ENCODE data around the gene ACAN. TPM values are rescaled to one million over a fixed set of nuclear protein-coding genes. Genes with fewer than 3 reads are reported as not detected.

ACAN gene
- total and polyA plus RNA-seq, 5 donors, result 0.14 to 0.86 (median 0.18) TPM

- Histone ChIP-seq H3K4me3 (ENCODE audit: low read length) (peak within 1 kb of the TSS; percentile 40), H3K27me3 (ENCODE audit: control insufficient read depth, insufficient read depth) (no peaks in the 10 kb centered on the region), H3K9me3 (ENCODE audit: control insufficient read depth, low read length) (no peaks in the 10 kb centered on the region), H3K4me1 (ENCODE audit: control insufficient read depth, insufficient read depth, low read length) (peaks cover 6% of the 10 kb centered on the region), H3K27ac (ENCODE audit: low read length) (no peak within 1 kb of the TSS)
- ATAC-seq (peak in 1 of 2 donors; percentile 24), DNase-seq (no peak)
- intact Hi-C loops (cut with DNase I), result no loop called here
- 2% methylated on average over 70 of the region's 70 CpGs for WGBS
Measured at GRCh38 chr15:88894819-88895767, 91.9 kb downstream of the ACAN start, which contains the start of gene HAPLN3. Gene HAPLN3 (minus strand): TSS chr15:88895544. CDS start chr15:88887298, 8,246 bp downstream.

GRCh38 chr15:88896333-88897033 lies 93.2 kb downstream of the ACAN start:
- ATAC-seq, result peak; percentile 7 to 26
- intact Hi-C loops (cut with DNase I), result no loop called here

DNA sequence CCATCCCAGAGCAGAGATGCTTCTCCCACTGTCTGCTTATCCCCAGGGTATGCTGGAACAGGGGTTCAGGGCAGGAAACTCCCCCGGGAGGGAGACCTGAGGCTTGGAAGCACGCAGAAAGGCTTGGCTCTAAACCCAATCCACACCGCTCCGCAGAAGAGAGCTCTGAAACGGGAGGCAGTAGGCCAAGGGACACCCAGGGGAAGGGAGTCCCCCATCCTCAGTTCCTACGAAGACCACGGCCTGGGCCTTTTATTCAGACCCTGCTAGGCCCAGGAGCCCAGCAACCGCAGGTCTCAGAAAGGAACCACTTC lies 93.9 kb downstream of the ACAN start:
- H3K4me3 ChIP-seq (ENCODE audit: low read length), result no peak overlapping the region
- no peak for ATAC-seq

More at GRCh38 chr15:88896333-88897033, 93.2 kb downstream of the ACAN start:
- WGBS, result 65% methylated on average over 8 of the region's 8 CpGs
- H3K27me3 ChIP-seq (ENCODE audit: control insufficient read depth, insufficient read depth), result no peaks in the 10 kb centered on the region
- peaks cover 6% of the 10 kb centered on the region for H3K4me1 ChIP-seq (ENCODE audit: control insufficient read depth, insufficient read depth, low read length)
- peak in 1 of 3 donors; percentile 68 for DNase-seq
- no peak overlapping the region for H3K4me3 ChIP-seq (ENCODE audit: low read length)
- no peaks in the 10 kb centered on the region for H3K9me3 ChIP-seq (ENCODE audit: control insufficient read depth, low read length)
- H3K27ac ChIP-seq (ENCODE audit: low read length), result no peak overlapping the region

DNA sequence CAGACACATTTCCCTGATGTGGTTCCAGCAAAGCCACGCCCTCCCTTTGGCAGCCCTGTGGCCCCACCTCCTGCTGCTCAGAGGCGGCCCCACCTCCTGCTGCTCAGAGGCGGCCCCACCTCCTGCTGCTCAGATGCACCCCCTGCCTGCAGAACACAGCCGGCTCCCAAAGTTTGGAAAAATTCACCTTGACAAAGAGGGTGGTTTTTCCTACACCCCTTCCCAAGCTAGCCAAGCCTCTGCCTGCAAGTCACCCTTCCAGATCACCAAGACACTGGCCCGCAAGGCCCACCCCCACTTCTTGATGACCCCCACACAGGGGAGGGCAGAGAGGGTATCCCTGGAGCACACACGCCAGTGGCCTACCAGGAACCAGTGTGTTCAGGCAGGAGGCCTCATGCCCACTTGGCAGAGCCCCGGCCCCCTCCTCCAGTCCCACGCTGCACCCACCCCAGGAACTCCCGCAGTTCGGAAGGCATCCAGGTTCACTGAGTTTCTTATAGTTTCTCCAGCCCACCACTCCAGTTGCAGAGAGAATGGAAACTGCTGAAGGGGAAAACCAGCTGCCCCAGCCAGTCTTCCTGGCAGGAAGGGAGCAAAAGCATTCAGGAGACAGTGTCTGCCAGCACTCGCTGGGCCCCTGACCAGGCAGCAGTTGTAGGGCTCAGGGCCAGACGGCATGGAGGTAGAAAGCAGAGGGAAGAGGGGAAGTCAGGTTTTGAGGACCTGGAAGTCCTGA lies 94.4 kb downstream of the ACAN start:
- peak; percentile 86 to 96 (median 94) for DNase-seq
- 27% methylated on average over 12 of the region's 12 CpGs for WGBS
- peak; percentile 80 to 94 for ATAC-seq
- H3K4me1 ChIP-seq (ENCODE audit: control insufficient read depth, insufficient read depth, low read length), result peaks cover 6% of the 10 kb centered on the region
- intact Hi-C loops (cut with DNase I), result no loop called here
- H3K27ac ChIP-seq (ENCODE audit: low read length), result peak overlapping the region; percentile 69
- no peaks in the 10 kb centered on the region for H3K27me3 ChIP-seq (ENCODE audit: control insufficient read depth, insufficient read depth)
- no peaks in the 10 kb centered on the region for H3K9me3 ChIP-seq (ENCODE audit: control insufficient read depth, low read length)
- H3K4me3 ChIP-seq (ENCODE audit: low read length), result no peak overlapping the region

More for the DNA sequence above, 93.9 kb downstream of the ACAN start:
- 10% methylated on average over 8 of the region's 8 CpGs for WGBS
- H3K4me1 ChIP-seq (ENCODE audit: control insufficient read depth, insufficient read depth, low read length), result peaks cover 6% of the 10 kb centered on the region
- no peak overlapping the region for H3K27ac ChIP-seq (ENCODE audit: low read length)
- intact Hi-C loops (cut with DNase I), result no loop called here
- DNase-seq, result no peak
- H3K9me3 ChIP-seq (ENCODE audit: control insufficient read depth, low read length), result no peaks in the 10 kb centered on the region
- H3K27me3 ChIP-seq (ENCODE audit: control insufficient read depth, insufficient read depth), result no peaks in the 10 kb centered on the region

GRCh38 chr15:88898736-88899135 lies 95.5 kb downstream of the ACAN start:
- intact Hi-C loops (cut with DNase I), result no loop called here
- no peak overlapping the region for H3K4me3 ChIP-seq (ENCODE audit: low read length)
- no peak overlapping the region for H3K27ac ChIP-seq (ENCODE audit: low read length)
- H3K9me3 ChIP-seq (ENCODE audit: control insufficient read depth, low read length), result no peaks in the 10 kb centered on the region
- DNase-seq (no peak), ATAC-seq (no peak)
- WGBS, result 85% methylated on average over 15 of the region's 15 CpGs
- H3K4me1 ChIP-seq (ENCODE audit: control insufficient read depth, insufficient read depth, low read length), result peaks cover 6% of the 10 kb centered on the region
- no peaks in the 10 kb centered on the region for H3K27me3 ChIP-seq (ENCODE audit: control insufficient read depth, insufficient read depth)

- intact Hi-C loops (cut with DNase I), result no loop called here
- Histone ChIP-seq H3K9me3 (ENCODE audit: control insufficient read depth, low read length) (no peaks in the 10 kb centered on the region), H3K4me3 (ENCODE audit: low read length) (no peak overlapping the region), H3K27me3 (ENCODE audit: control insufficient read depth, insufficient read depth) (no peaks in the 10 kb centered on the region), H3K27ac (ENCODE audit: low read length) (no peak overlapping the region), H3K4me1 (ENCODE audit: control insufficient read depth, insufficient read depth, low read length) (peaks cover 6% of the 10 kb centered on the region)
- WGBS, result 91% methylated on average over 9 of the region's 9 CpGs
- DNase-seq (no peak), ATAC-seq (no peak)
Measured at GRCh38 chr15:88899251-88899650, 96.0 kb downstream of the ACAN start.

- ATAC-seq (no peak), DNase-seq (no peak)
- no peaks in the 10 kb centered on the region for H3K9me3 ChIP-seq (ENCODE audit: control insufficient read depth, low read length)
- H3K4me3 ChIP-seq (ENCODE audit: low read length), result no peak overlapping the region
- H3K27me3 ChIP-seq (ENCODE audit: control insufficient read depth, insufficient read depth), result no peaks in the 10 kb centered on the region
- H3K4me1 ChIP-seq (ENCODE audit: control insufficient read depth, insufficient read depth, low read length), result peaks cover 6% of the 10 kb centered on the region
- 91% methylated on average over 12 of the region's 12 CpGs for WGBS
- no peak overlapping the region for H3K27ac ChIP-seq (ENCODE audit: low read length)
- intact Hi-C loops (cut with DNase I), result loop anchor here in 2 of 4 donors (5.0 to 10.0 kb wide), 2 partner anchors 274 to 277 kb away; no protein-coding TSS in a partner anchor
Measured at GRCh38 chr15:88900309-88900981, 97.2 kb downstream of the ACAN start.

- 72% methylated on average over 5 of the region's 5 CpGs for WGBS
- no peak overlapping the region for H3K4me3 ChIP-seq (ENCODE audit: low read length)
- no peaks in the 10 kb centered on the region for H3K9me3 ChIP-seq (ENCODE audit: control insufficient read depth, low read length)
- H3K27me3 ChIP-seq (ENCODE audit: control insufficient read depth, insufficient read depth), result no peaks in the 10 kb centered on the region
- no peak overlapping the region for H3K27ac ChIP-seq (ENCODE audit: low read length)
- no peak for DNase-seq
- H3K4me1 ChIP-seq (ENCODE audit: control insufficient read depth, insufficient read depth, low read length), result peaks cover 6% of the 10 kb centered on the region
- ATAC-seq, result no peak
- intact Hi-C loops (cut with DNase I), result loop anchor here in 2 of 4 donors (5.0 to 10.0 kb wide), 2 partner anchors 274 to 276 kb away; no protein-coding TSS in a partner anchor
Measured at GRCh38 chr15:88900982-88901418, 97.8 kb downstream of the ACAN start.

DNA sequence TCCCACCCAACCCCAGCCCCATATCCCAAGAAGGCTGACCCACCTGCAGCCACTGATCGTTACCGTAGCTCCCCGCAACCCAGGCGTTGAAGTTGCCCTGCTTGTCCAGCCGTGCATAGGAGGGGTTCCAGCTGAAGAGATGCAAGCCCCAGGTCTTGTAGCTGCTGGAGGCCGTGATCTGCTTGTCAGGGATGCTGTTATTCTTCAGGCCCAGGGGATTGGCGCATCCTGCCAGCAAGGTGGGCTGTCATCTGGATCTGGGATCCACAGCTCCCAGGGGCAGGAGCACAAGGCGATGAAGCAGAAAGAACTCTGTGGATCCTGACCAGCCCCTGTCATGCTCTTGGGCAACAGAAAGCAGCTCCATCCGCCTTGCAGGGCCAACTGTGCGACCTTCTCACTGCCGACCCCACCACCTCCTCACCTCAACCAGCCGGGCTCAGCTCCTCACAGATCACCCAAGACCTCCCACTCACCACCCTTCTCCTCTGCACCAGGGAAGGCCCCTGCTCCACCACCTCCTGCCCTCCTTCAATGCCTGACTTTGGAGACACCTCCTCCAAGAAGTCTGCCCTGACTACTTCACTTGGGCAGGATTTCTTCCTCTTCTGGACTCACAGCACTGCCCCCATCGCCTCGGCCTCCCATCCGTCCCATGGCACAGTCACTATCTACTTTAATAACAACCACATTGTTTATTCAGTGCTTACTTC lies 98.4 kb downstream of the ACAN start:
- Histone ChIP-seq H3K4me3 (ENCODE audit: low read length) (no peak overlapping the region), H3K27ac (ENCODE audit: low read length) (no peak overlapping the region), H3K27me3 (ENCODE audit: control insufficient read depth, insufficient read depth) (no peaks in the 10 kb centered on the region), H3K4me1 (ENCODE audit: control insufficient read depth, insufficient read depth, low read length) (peaks cover 3% of the 10 kb centered on the region), H3K9me3 (ENCODE audit: control insufficient read depth, low read length) (no peaks in the 10 kb centered on the region)
- ATAC-seq, result no peak
- intact Hi-C loops (cut with DNase I), result loop anchor here in 2 of 4 donors (5.0 to 10.0 kb wide), 2 partner anchors 273 to 276 kb away; no protein-coding TSS in a partner anchor
- DNase-seq, result no peak
- WGBS, result 91% methylated on average over 15 of the region's 15 CpGs
